GM12878 (cell line): Measurements from ENCODE around the gene TRIM71. TPM values are rescaled to one million over a fixed set of nuclear protein-coding genes. Genes with fewer than 3 reads are reported as not detected.
"Not testable (repeated sequence)": the region's sequence is repeated elsewhere in the genome, so short reads cannot be mapped to it uniquely, and the experiment has no call there.

Source experiments
- ATAC-seq: fragments of 200-7000 bp; cut with Tn5 transposase; 3 replicates; pipeline ENCODE4 v1.9.1; 2020; ENCODE audit warnings: mild to moderate bottlenecking, moderate library complexity
- BruUV-seq: library from RNA; stranded (reverse); fragments of 400-500 nt; replicated peaks from 2 replicates; lab custom pipeline; 2021; lab: Mats Ljungman, UMichigan
- CTCF ChIA-PET: fragments of 300-600 bp; sonication (Branson Sonifier 250); formaldehyde crosslinking; extraction: SDS; loops from one replicate; lab custom pipeline; 2021; ENCODE audit warnings: inconsistent platforms; lab: Yijun Ruan, JAX
- POLR2A ChIA-PET: fragments of 350-600 bp; formaldehyde crosslinking; extraction: SDS; loops from one replicate; lab custom pipeline; 2021; ENCODE audit warnings: inconsistent platforms; lab: Charles Lee
- RAD21 ChIA-PET: fragments of 300-600 bp; sonication (Branson Sonifier 250); formaldehyde crosslinking; loops from one replicate; lab custom pipeline; 2023; ENCODE audit warnings: antibody characterized with exemption; ENCODE audit not compliant: unreplicated experiment; lab: Charles Lee
- SMC1A ChIA-PET: fragments of 300-600 bp; sonication (Branson Sonifier 250); formaldehyde crosslinking; loops from one replicate; lab custom pipeline; 2023; ENCODE audit not compliant: unreplicated experiment, uncharacterized antibody; lab: Charles Lee
- DNase-seq: peaks from one replicate; pipeline ENCODE4 v3.0.0-alpha.2; 2011; ENCODE audit warnings: low read depth, low spot score
- FAIRE-seq: peaks from 3 replicates; lab custom pipeline; 2011; peaks lifted over from hg19 to GRCh38; lab: Jason Lieb, UNC
- H2AFZ ChIP-seq: 2 replicates; pipeline ENCODE4 v1.6.0; 2011; ENCODE audit warnings: low read depth, low read length, control low read depth; ENCODE audit not compliant: control insufficient read depth
- H3K27ac ChIP-seq: 2 replicates; pipeline ENCODE4 v1.5.1; 2011; ENCODE audit warnings: control low read depth; ENCODE audit not compliant: control insufficient read depth, insufficient read depth
- H3K27me3 ChIP-seq, 2 experiments: replicated peaks in 1 of 2; 2 replicates each; pipeline versions ENCODE4 v1.6.0 to v1.6.1; 2011; ENCODE audit warnings: low read length in 1 of 2; ENCODE audit not compliant: control insufficient read depth in 2 of 2, insufficient read depth in 2 of 2
- H3K36me3 ChIP-seq, 2 experiments: 2 replicates each; pipeline ENCODE4 v1.5.1; 2011; ENCODE audit warnings: low read length in 1 of 2; ENCODE audit not compliant: control insufficient read depth in 2 of 2, insufficient read depth in 2 of 2
- H3K4me1 ChIP-seq: 2 replicates; pipeline ENCODE4 v1.6.1; 2011; ENCODE audit warnings: mild to moderate bottlenecking, low read length, moderate library complexity, mixed read lengths; ENCODE audit not compliant: control insufficient read depth, insufficient read depth
- H3K4me2 ChIP-seq: 2 replicates; pipeline ENCODE4 v1.6.0; 2011; ENCODE audit warnings: control low read depth; ENCODE audit not compliant: control insufficient read depth, insufficient read depth
- H3K4me3 ChIP-seq: fragments of 200-600 bp; sonication (generic); 2 replicates; pipeline ENCODE4 v1.5.1; 2016
- H3K79me2 ChIP-seq: 2 replicates; pipeline ENCODE4 v1.6.0; 2011; ENCODE audit warnings: low read length; ENCODE audit not compliant: control insufficient read depth, insufficient read depth
- H3K9ac ChIP-seq: 2 replicates; pipeline ENCODE4 v1.8.0; 2011; ENCODE audit warnings: low read length, control low read depth, mixed read lengths; ENCODE audit not compliant: control insufficient read depth, insufficient read depth
- H3K9me3 ChIP-seq: replicated peaks from 3 replicates; pipeline ENCODE4 v1.5.1; 2011; ENCODE audit warnings: mild to moderate bottlenecking, low read length; ENCODE audit not compliant: control insufficient read depth, insufficient read depth
- H4K20me1 ChIP-seq: 2 replicates; pipeline ENCODE4 v1.6.0; 2011; ENCODE audit not compliant: control insufficient read depth, insufficient read depth
- KLF5 ChIP-seq: fragments of 450-650 bp; IDR thresholded peaks from 2 replicates; pipeline ENCODE4 v1.6.1; 2014; ENCODE audit warnings: mild to moderate bottlenecking; ENCODE audit not compliant: partially characterized antibody
- POLR2AphosphoS5 ChIP-seq: IDR thresholded peaks from 2 replicates; pipeline ENCODE4 v1.6.1; 2011; ENCODE audit warnings: mild to moderate bottlenecking, low read length, inconsistent platforms
- RAD21 ChIP-seq: IDR thresholded peaks from 2 replicates; pipeline ENCODE4 v1.6.1; 2011; ENCODE audit warnings: mild to moderate bottlenecking, low read depth, low read length, moderate library complexity; ENCODE audit not compliant: insufficient read depth
- ZNF207 ChIP-seq: fragments of 450-650 bp; IDR thresholded peaks from 2 replicates; pipeline ENCODE4 v1.6.1; 2014; ENCODE audit warnings: antibody characterized with exemption, mild to moderate bottlenecking, borderline replicate concordance
- WGBS: methylation state at CpG from one replicate; pipeline ENCODE4 v1.1.6; 2016; ENCODE audit warnings: low lambda C conversion rate; ENCODE audit not compliant: insufficient replicate concordance, insufficient coverage; ENCODE audit errors: missing lambda C conversion rate; 5-methylcytosine and 5-hydroxymethylcytosine counted together
- in situ Hi-C: fragments of 300-500 bp; cut with MboI; formaldehyde crosslinking; loops from 9 replicates; pipeline ENCODE4 v1.14.3; 2018; ENCODE audit warnings: mixed read lengths
- intact Hi-C: fragments of 100-400 bp; cut with micrococcal nuclease; formaldehyde crosslinking; loops from one replicate; pipeline ENCODE4 v1.14.2; 2022; ENCODE audit not compliant: unreplicated experiment
- polyA plus RNA-seq, 11 experiments: library from polyadenylated mRNA; depleted of rRNA in 4 of 11; unstranded in 6 of 11; stranded (reverse) in 5 of 11; fragments of >200 nt; fragmentation: Nextera tagmentation in 4 of 11; fragmentation: Illumina TruSeq in 1 of 11; extraction: Ambion mirVana in 4 of 11; extraction: Trizol in 1 of 11; gene quantifications; 1 replicate in 1 of 11; 2 replicates in 10 of 11; pipeline versions ENCODE4 v1.2.1 to v1.2.3, GENCODE V29; 2011 to 2016; ENCODE audit warnings: inconsistent platforms in 2 of 11, missing spikeins in 2 of 11, low read depth in 1 of 11
- total RNA-seq, 4 experiments: library from RNA; depleted of rRNA in 3 of 4; stranded (reverse); fragments of >200 nt in 3 of 4; fragmentation: Illumina TruSeq in 1 of 4; extraction: Trizol in 1 of 4; gene quantifications; 2 replicates each; pipeline versions ENCODE4 v1.2.1 to v1.2.3, GENCODE V29; 2013 to 2021
- TF ChIP-seq, protein P1 (sequence below): fragments of 150-350 bp; IDR thresholded peaks from 2 replicates; pipeline ENCODE4 v1.6.1; 2014; ENCODE audit warnings: mild to moderate bottlenecking, low read depth, low read length
- TF ChIP-seq, protein P2 (sequence below), 3 experiments: IDR thresholded peaks in 2 of 3; conservative IDR thresholded peaks in 1 of 3; 2 replicates each; pipeline ENCODE4 v1.5.1; 2011; ENCODE audit warnings: low read depth in 3 of 3, low read length in 3 of 3, mild to moderate bottlenecking in 3 of 3, control low read depth in 2 of 3, moderate library complexity in 2 of 3, inconsistent platforms in 1 of 3, mixed read lengths in 1 of 3; ENCODE audit not compliant: control insufficient read depth in 2 of 3, insufficient read depth in 1 of 3; ENCODE audit errors: extremely low read depth in 1 of 3

TRIM71 gene
- total and polyA plus RNA-seq, 10 of the 15 experiments (the other 5 are each of a cell fraction or from before 2014, with no cell fraction given) = 0.02 to 1.8 (median 0.16) TPM

DNA sequence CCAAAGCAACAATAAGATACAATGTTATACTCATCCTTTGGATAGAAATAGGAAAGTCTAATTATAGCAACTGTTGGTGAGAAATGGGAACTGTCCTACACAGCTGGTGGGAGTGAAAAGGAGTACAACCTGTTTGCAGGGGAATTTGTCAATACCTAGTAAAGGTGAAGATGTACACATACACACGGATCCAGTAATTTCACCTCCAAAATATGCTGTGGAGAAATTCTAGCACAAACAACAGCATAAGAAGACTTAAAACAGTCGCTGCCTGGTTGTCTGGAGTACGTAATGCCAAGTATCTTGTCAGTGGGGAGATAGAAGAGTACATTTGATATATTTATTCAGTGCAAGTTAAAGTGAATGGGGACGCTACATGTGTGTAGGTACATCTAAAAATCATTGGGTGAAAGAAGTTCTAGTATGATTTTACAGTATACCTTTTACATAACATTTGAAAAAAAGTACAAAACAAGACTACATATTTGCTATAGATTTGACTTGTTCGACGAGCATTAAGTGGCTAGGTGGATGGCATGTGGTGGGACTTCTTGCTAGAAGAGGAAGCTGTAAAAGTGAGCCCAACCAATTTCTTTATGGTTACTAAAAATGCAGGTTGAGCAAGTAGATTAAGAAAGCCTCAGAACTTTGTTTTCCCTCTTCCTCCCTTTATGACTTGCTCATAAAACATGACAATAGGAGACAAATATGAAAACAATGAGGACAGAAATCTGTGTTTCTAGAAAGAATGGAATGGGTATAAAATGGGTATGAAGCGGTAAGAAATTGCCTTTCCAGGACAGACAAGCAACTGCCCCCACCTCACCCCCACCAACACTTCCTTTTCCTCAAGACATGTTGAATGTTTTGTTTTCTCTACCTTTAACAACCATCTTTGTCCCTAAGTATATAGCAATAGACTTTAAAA lies 83.5 kb downstream of the TRIM71 start (continued):
- TF ChIP-seq, protein P1, sequence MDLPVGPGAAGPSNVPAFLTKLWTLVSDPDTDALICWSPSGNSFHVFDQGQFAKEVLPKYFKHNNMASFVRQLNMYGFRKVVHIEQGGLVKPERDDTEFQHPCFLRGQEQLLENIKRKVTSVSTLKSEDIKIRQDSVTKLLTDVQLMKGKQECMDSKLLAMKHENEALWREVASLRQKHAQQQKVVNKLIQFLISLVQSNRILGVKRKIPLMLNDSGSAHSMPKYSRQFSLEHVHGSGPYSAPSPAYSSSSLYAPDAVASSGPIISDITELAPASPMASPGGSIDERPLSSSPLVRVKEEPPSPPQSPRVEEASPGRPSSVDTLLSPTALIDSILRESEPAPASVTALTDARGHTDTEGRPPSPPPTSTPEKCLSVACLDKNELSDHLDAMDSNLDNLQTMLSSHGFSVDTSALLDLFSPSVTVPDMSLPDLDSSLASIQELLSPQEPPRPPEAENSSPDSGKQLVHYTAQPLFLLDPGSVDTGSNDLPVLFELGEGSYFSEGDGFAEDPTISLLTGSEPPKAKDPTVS = no peak
- TF ChIP-seq POLR2AphosphoS5 = no peak
- TF ChIP-seq ZNF207 = no peak
- TF ChIP-seq KLF5 = no peak

GRCh38 chr3:32902887-32903371 lies 85.1 kb downstream of the TRIM71 start:
- BruUV-seq, in situ Hi-C loops, H3K27ac ChIP-seq, H3K9ac ChIP-seq, H3K9me3 ChIP-seq, H2AFZ ChIP-seq, H3K36me3 ChIP-seq, H4K20me1 ChIP-seq, H3K79me2 ChIP-seq, H3K27me3 ChIP-seq, H3K4me1 ChIP-seq, POLR2A ChIA-PET, FAIRE-seq, DNase-seq: not testable (repeated sequence)
- peak; percentile 96 for ATAC-seq
- ChIA-PET RAD21 (interaction anchor here (0.7 to 2.2 kb wide), 17 partner anchors 14 to 227 kb away, joined by 3 to 25 read pairs (median 4); no protein-coding TSS in a partner anchor), CTCF (interaction anchor here (0.7 to 3.5 kb wide), 22 partner anchors 9 to 171 kb away, joined by 3 to 43 read pairs (median 5); no protein-coding TSS in a partner anchor), SMC1A (interaction anchor here (0.6 to 2.3 kb wide), 12 partner anchors 9 to 574 kb away, joined by 3 to 17 read pairs (median 4); no protein-coding TSS in a partner anchor)
- intact Hi-C loops = loop anchor here (1.0 to 10.0 kb wide), 3 partner anchors 88 to 168 kb away; partner anchors contain the start of gene TRIM71
- H3K4me3 ChIP-seq = peak overlapping the region; percentile 43; the same call in 1 of the 2 replicates
- peak overlapping the region; percentile 48 for H3K4me2 ChIP-seq
- TF ChIP-seq RAD21 = peak; percentile 55
- TF ChIP-seq, protein P2, sequence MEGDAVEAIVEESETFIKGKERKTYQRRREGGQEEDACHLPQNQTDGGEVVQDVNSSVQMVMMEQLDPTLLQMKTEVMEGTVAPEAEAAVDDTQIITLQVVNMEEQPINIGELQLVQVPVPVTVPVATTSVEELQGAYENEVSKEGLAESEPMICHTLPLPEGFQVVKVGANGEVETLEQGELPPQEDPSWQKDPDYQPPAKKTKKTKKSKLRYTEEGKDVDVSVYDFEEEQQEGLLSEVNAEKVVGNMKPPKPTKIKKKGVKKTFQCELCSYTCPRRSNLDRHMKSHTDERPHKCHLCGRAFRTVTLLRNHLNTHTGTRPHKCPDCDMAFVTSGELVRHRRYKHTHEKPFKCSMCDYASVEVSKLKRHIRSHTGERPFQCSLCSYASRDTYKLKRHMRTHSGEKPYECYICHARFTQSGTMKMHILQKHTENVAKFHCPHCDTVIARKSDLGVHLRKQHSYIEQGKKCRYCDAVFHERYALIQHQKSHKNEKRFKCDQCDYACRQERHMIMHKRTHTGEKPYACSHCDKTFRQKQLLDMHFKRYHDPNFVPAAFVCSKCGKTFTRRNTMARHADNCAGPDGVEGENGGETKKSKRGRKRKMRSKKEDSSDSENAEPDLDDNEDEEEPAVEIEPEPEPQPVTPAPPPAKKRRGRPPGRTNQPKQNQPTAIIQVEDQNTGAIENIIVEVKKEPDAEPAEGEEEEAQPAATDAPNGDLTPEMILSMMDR (IDR thresholded peaks at IDR 0.05 in 2 of 3, conservative IDR thresholded peaks at IDR 0.05 in 1 of 3; ENCODE audit: control insufficient read depth in 2 of 3, extremely low read depth in 1 of 3, insufficient read depth in 1 of 3, low read depth in 3 of 3, low read length in 3 of 3) = peak; percentile 21 to 37 (median 25); a peak in 3 of 6 replicates
- 2% methylated on average over 28 of the region's 31 CpGs for WGBS
